CD4-positive, alpha-beta T cell (primary cell): Measurements from ENCODE around the gene GMPPA. TPM values are rescaled to one million over a fixed set of nuclear protein-coding genes. Genes with fewer than 3 reads are reported as not detected.

Experiments
- ATAC-seq: fragments of 200-7000 bp; cut with Tn5 transposase; one replicate; pipeline ENCODE4 v1.10.0; 2022; ENCODE audit warnings: mild to moderate bottlenecking; ENCODE audit not compliant: poor library complexity
- CTCF ChIA-PET: fragments of 350-600 bp; sonication (Branson Sonifier 250); formaldehyde crosslinking; loops from one replicate; lab custom pipeline; 2021; ENCODE audit warnings: antibody characterized with exemption, inconsistent platforms; lab: Charles Lee
- POLR2A ChIA-PET: fragments of 350-600 bp; sonication (Branson Sonifier 250); formaldehyde crosslinking; loops from one replicate; lab custom pipeline; 2021; ENCODE audit warnings: antibody characterized with exemption, inconsistent platforms; lab: Charles Lee
- DNase-seq, 14 experiments: peaks; one replicate each; pipeline ENCODE4 v3.0.0-alpha.2; 2013 to 2020; ENCODE audit warnings: mixed read lengths in 2 of 14
- H3K27ac ChIP-seq, 2 donors: one replicate each; pipeline versions ENCODE4 v1.5.1 to v1.7.0; 2013; ENCODE audit warnings: low read length in 2 of 2, low read depth in 1 of 2, mild to moderate bottlenecking in 1 of 2
- H3K27me3 ChIP-seq, 2 experiments: 1 replicate in 1 of 2; 2 replicates in 1 of 2; pipeline versions ENCODE4 v1.6.1 to v1.7.0; 2013; ENCODE audit warnings: low read length in 2 of 2, control low read depth in 1 of 2, mild to moderate bottlenecking in 1 of 2, moderate library complexity in 1 of 2; ENCODE audit not compliant: insufficient read depth in 2 of 2, control insufficient read depth in 1 of 2
- H3K36me3 ChIP-seq: one replicate; pipeline ENCODE4 v1.6.1; 2013; ENCODE audit warnings: low read length, control low read depth; ENCODE audit not compliant: insufficient read depth
- H3K4me1 ChIP-seq: one replicate; pipeline ENCODE4 v1.6.1; 2013; ENCODE audit warnings: low read length, control low read depth; ENCODE audit not compliant: insufficient read depth
- H3K4me3 ChIP-seq: one replicate; pipeline ENCODE4 v1.5.1; 2013; ENCODE audit warnings: mild to moderate bottlenecking, low read length, moderate library complexity
- H3K9me3 ChIP-seq, 2 experiments: 1 replicate in 1 of 2; 2 replicates in 1 of 2; pipeline versions ENCODE4 v1.6.1 to v1.7.0; 2013; ENCODE audit warnings: low read length in 2 of 2, mild to moderate bottlenecking in 2 of 2, control low read depth in 1 of 2, moderate library complexity in 1 of 2; ENCODE audit not compliant: control insufficient read depth in 1 of 2, insufficient read depth in 1 of 2
- H3K27ac Mint-ChIP-seq: one replicate; pipeline ENCODE4 v1.8.0; 2020; ENCODE audit warnings: mixed read lengths
- H3K27me3 Mint-ChIP-seq: one replicate; pipeline ENCODE4 v1.8.0; 2021; ENCODE audit warnings: mixed read lengths
- H3K36me3 Mint-ChIP-seq: one replicate; pipeline ENCODE4 v1.8.0; 2021; ENCODE audit warnings: low read depth, mixed read lengths
- H3K4me1 Mint-ChIP-seq: one replicate; pipeline ENCODE4 v1.8.0; 2021; ENCODE audit warnings: low read depth, mixed read lengths
- H3K4me3 Mint-ChIP-seq: one replicate; pipeline ENCODE4 v1.8.0; 2020; ENCODE audit warnings: mild to moderate bottlenecking, mixed read lengths
- H3K9me3 Mint-ChIP-seq: one replicate; pipeline ENCODE4 v1.8.0; 2020; ENCODE audit warnings: mixed read lengths
- CTCF ChIP-seq: fragments of 200-600 bp; IDR thresholded peaks from one replicate; pipeline ENCODE4 v1.8.0; 2022; ENCODE audit warnings: antibody characterized with exemption, mild to moderate bottlenecking
- intact Hi-C, 2 experiments: fragments of 100-400 bp; cut with DNase I in 1 of 2; cut with micrococcal nuclease in 1 of 2; formaldehyde crosslinking; loops; one replicate each; pipeline versions ENCODE4 v1.15.1 to v1.9.0; 2023 to 2025; cut with DNase I, micrococcal nuclease
- total RNA-seq, 174 experiments: library from RNA in 2 of 174; stranded (reverse) in 2 of 174; gene quantifications; one replicate each; pipeline ENCODE4 v1.2.3 and lab custom pipeline; 2021 to 2026

GMPPA gene
- total RNA-seq, 2 experiments from 2014 or later, result 13.3 to 14.4 TPM

GRCh38 chr2:219514836-219515235 lies 16.1 kb downstream of the GMPPA start:
- intact Hi-C loops, result no loop called here
- ChIA-PET CTCF (interaction anchor here (1.6 kb wide), 1 partner anchor 15 kb away, joined by 5 read pairs; no protein-coding TSS in a partner anchor), POLR2A (no interaction called here)
- H3K36me3 ChIP-seq, result no peaks in the 10 kb centered on the region
- Mint-ChIP-seq H3K4me3 (no peak overlapping the region), H3K36me3 (peaks cover under 1% of the 10 kb centered on the region), H3K27ac (no peak overlapping the region), H3K27me3 (peaks cover 82% of the 10 kb centered on the region), H3K9me3 (no peaks in the 10 kb centered on the region), H3K4me1 (peaks cover 20% of the 10 kb centered on the region)
- H3K4me3 ChIP-seq, result no peak overlapping the region
- no peak for ATAC-seq
- DNase-seq, result no peak
- H3K9me3 ChIP-seq, result peaks cover 0 to 29% of the 10 kb centered on the region in 2 experiments
- peaks cover 22% of the 10 kb centered on the region for H3K4me1 ChIP-seq
- no peak overlapping the region for H3K27ac ChIP-seq
- no peak for TF ChIP-seq CTCF
- H3K27me3 ChIP-seq, result peaks cover 60 to 98% of the 10 kb centered on the region in 2 experiments

- H3K27ac Mint-ChIP-seq, result no peak overlapping the region
These were observed 17.4 kb downstream of the GMPPA start for GRCh38 chr2:219515874-219516629.

GRCh38 chr2:219516888-219517287 lies 18.2 kb downstream of the GMPPA start:
- Histone ChIP-seq H3K4me3 (no peak overlapping the region), H3K9me3 (peaks cover 0 to 17% of the 10 kb centered on the region in 2 experiments), H3K36me3 (no peaks in the 10 kb centered on the region), H3K27ac (no peak overlapping the region), H3K4me1 (peaks cover 19% of the 10 kb centered on the region), H3K27me3 (peaks cover 56 to 98% of the 10 kb centered on the region in 2 experiments)
- ChIA-PET POLR2A (no interaction called here), CTCF (no interaction called here)
- Mint-ChIP-seq H3K27me3 (peaks cover 82% of the 10 kb centered on the region), H3K36me3 (no peaks in the 10 kb centered on the region), H3K27ac (no peak overlapping the region), H3K4me1 (peaks cover 22% of the 10 kb centered on the region), H3K4me3 (no peak overlapping the region), H3K9me3 (no peaks in the 10 kb centered on the region)
- no peak for TF ChIP-seq CTCF
- intact Hi-C loops, result no loop called here
- ATAC-seq, result no peak
- no peak for DNase-seq

More at GRCh38 chr2:219515874-219516629, 17.4 kb downstream of the GMPPA start:
- H3K4me3 ChIP-seq, result no peak overlapping the region
- no peak for TF ChIP-seq CTCF
- ChIA-PET CTCF (no interaction called here), POLR2A (no interaction called here)
- H3K36me3 Mint-ChIP-seq, result no peaks in the 10 kb centered on the region
- peaks cover 14% of the 10 kb centered on the region for H3K4me1 Mint-ChIP-seq
- DNase-seq (no peak), ATAC-seq (no peak)
- intact Hi-C loops, result no loop called here
- H3K27me3 ChIP-seq, result peaks cover 55 to 97% of the 10 kb centered on the region in 2 experiments
- no peak overlapping the region for H3K27ac ChIP-seq
- peaks cover 0 to 19% of the 10 kb centered on the region in 2 experiments for H3K9me3 ChIP-seq
- H3K4me3 Mint-ChIP-seq, result no peak overlapping the region
- H3K36me3 ChIP-seq, result no peaks in the 10 kb centered on the region
- H3K27me3 Mint-ChIP-seq, result peaks cover 81% of the 10 kb centered on the region
- no peaks in the 10 kb centered on the region for H3K9me3 Mint-ChIP-seq
- peaks cover 13% of the 10 kb centered on the region for H3K4me1 ChIP-seq
